GM21825 (cell line): ENCODE results near the gene IDH3B.
"Not testable (repeated sequence)": the region's sequence is repeated elsewhere in the genome, so short reads cannot be mapped to it uniquely, and the experiment has no call there.

ENCODE experiments used
- ATAC-seq: cut with Tn5 transposase; IDR thresholded peaks from one replicate; pipeline ENCODE4 v1.9.1; 2021; ENCODE audit warnings: mild to moderate bottlenecking, moderate library complexity; ENCODE audit not compliant: unreplicated experiment

IDH3B gene

DNA sequence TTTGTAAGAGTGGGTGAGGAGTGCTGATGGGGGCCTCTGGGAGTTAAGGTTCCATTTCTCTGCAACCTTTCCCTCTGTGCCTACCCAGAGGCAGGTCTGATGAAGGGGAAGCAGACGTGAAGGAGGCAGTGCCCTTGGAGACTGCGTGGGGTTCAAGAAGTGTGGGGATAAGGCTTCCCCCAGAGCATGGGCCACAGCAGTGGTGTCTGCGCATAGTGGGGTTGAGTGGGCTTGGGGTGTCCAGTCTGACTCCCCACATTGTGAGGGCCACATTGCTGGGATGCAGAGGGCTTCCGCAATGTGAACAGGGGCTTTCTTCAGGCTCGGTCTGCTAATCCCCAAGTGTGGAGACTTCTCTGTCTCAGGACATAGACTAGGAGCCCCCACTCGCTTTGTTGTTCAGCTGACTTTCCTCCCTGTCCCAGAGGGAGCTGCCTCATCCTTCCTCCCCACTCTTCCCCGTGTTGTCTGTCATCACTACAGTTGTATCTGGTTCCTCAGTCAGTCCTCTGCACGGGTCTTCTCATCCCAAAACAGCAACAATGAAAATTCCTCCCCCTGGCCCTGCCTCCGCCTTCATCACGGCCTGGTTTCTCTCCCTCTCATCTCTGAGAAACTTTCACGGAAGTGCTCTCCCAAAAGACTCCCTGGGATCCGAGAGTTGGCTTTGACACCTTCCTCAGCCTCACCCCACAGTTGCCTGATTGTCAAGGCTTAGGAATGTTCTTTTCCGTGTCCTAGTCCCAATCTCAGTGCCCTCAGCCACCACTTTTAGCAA, 31.4 kb upstream of the IDH3B start:
- ATAC-seq = no peak

GRCh38 chr20:2694519-2694918, 30.5 kb upstream of the IDH3B start:
- no peak for ATAC-seq

GRCh38 chr20:2694008-2694471, 30.0 kb upstream of the IDH3B start:
- no peak for ATAC-seq

- no peak for ATAC-seq
Observed at GRCh38 chr20:2693286-2694007, 29.4 kb upstream of the IDH3B start.

DNA sequence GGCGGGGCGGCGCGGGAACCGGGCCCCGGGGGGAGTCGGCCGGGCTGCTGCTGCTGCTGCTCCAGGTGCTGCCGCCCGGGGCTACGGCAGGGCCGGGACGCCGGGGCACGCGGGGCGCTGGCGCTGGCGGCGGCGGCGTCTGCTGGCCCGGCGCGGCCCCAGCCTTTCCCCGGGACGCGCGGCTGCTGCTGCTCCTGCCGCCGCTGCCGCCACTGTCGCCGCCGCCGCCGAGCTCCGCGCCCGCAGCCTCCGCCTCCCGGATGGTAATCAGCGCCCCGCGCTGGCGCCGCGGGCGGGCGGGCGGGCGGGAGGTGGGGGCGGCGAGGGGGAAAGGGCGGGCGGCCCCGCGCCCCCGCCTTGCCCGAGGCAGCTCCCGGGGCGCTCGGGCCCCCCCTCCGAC, 28.9 kb upstream of the IDH3B start:
- no peak for ATAC-seq

DNA sequence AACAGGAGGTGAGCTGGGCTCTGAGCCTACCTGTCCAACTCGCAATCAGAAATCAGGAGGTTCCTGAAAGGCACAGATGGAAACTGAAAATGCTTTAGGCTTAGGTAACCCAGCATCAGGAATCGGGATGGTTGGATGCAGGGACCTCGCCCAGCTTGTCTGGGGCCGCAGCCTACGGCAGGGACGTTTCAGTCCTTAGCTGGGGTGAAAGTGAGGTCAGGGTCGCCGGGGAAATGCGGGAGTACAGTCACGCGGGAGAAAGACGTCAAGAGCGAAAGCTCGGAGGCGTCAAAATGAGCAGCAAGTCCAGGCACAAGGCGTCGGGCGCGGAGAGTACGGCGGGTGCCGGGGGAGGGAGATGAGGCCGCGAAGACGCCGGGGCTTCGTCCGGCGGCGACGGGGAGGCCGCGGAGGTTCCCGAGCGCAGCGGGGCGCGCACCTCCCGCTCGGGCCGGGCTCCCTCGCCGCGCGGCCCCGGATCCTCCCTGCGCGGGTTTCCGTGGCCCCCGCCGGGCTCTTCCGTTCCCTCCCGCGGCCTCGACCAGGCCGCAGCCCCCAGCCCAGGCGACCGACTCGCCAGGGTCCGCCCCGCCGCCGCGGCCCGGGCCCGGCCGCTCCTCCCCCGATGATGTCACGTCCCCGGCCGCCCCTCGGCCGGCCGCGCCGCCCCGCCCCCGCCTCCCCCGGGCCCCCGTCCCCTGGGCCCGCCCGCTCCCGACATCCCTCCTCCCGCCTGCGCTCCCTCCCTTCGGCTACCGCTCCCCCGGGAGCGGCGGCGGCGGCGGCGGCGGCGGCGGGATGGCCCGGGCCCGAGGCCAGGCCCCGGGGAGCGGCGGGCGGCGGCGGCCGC, 28.2 kb upstream of the IDH3B start, which contains the start of gene EBF4:
Gene EBF4, plus strand, starts transcription at position 745 of the 850 bp plus-strand sequence. CDS start 866 bp downstream, outside the sequence.
- ATAC-seq = no peak

DNA sequence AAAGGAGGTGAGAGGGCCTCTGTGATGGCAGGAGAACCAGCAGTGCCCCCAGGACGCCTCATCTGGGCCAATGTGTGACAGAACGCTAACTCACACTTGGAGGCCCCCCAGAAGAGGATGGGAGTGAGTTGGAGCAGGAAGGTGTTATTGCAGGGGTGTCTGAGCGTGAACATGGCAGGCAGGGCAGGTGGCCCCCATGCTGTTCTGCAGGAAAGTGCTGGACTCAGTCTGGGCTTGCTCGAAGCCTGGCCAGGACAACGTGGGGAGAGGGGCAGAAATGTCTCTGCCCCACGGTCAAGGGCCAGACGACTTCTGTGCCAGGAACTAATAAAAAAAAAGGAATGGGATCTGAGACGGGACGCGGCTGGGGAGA, 27.6 kb upstream of the IDH3B start:
- ATAC-seq = no peak

GRCh38 chr20:2691127-2691526, 27.1 kb upstream of the IDH3B start:
- ATAC-seq = no peak

DNA sequence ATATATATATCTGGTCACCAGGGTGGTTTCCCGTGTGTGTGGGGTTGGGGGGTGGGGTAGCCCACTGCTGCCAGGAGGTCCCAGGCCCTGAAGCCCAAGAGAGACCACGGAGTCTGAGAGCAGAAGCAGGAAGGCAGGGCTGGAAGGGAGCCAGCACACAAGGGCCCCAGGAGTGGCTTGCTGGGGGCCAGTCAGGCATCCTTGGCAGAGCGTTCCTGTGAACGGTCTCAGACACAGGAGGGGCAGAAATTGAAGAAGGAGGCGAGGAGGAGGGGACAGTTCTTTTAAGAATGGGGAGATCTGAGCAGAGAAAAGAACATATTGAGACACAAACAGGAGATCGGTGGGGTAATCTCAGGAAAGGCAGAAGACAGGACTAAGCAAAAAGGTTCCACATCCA, 26.7 kb upstream of the IDH3B start:
- no peak for ATAC-seq

DNA sequence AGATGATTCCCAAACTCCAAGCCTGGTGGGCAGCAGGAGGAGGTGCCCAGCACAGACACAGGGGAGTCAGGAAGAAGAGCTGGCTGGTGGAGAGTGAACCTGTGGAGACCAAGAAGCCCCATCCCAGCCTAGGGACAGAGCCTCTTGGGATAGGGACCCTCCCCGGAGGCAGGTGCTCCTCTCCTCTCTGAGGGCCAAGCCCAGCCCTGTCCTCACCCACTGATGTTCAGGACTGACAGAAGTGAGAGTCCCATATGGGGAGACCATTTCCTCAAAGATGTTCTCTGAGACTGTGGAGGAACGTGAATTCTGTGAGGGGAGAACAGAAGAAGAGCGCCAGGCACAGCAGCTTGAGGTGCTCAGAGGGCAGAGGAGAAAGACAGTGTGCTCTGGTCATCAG, 26.2 kb upstream of the IDH3B start:
- ATAC-seq = no peak

- ATAC-seq = peak; percentile 65
Observed at GRCh38 chr20:2688041-2688591, 24.1 kb upstream of the IDH3B start.

DNA sequence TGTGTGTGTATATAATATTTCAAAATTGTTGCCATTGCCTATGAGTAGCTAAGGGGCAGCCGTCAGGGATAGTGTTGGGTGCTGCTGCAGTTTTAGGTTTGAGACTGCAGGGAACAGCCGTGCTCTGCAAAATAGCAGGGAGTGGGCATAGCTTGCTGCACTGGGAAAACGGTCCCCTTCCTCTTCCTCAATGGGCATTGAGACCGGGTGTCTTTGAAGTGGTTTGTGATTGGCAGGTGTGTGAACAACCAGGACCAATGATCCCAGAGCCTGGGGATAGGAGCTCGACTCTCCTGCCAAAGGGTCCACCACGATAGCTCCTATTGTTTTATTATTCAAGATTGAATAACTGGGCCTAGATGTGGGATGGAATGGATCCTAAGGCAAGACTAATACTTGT, 23.5 kb upstream of the IDH3B start:
- no peak for ATAC-seq

DNA sequence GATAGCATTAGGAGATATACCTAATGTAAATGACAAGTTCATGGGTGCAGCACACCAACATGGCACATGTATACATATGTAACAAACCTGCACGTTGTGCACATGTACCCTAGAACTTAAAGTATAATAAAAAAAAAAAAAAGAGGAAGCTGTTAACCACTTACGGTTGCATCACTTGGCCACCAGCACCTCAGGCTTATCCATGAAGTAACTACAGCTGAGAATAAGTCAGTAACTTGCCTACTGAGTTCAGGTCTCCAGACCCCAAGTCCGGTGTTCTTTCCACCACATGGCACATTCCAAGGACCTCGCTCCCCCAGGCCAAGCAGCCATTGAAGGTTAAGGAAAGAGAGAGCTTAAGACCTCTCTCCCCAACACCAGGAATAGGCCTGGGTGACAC, 20.8 kb upstream of the IDH3B start:
- not testable (repeated sequence) for ATAC-seq

DNA sequence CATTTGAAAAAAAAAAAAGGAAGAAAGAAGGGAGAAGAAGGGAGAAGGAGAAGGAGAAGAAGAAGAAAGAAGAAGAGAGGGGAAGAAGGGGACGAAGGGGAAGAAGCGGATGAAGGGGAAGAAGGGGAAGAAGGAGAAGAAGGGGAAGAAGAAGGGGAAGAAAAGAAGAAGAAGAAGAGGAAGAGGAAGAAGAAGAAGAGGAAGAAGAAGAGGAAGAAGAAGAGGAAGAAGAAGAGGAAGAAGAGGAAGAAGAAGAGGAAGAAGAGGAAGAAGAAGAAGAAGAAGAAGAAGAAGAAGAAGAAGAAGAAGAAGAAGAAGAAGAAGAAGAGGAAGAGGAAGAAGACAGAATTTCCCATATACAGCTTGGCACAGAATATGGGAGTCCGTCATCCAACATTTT, 18.0 kb upstream of the IDH3B start:
- not testable (repeated sequence) for ATAC-seq

DNA sequence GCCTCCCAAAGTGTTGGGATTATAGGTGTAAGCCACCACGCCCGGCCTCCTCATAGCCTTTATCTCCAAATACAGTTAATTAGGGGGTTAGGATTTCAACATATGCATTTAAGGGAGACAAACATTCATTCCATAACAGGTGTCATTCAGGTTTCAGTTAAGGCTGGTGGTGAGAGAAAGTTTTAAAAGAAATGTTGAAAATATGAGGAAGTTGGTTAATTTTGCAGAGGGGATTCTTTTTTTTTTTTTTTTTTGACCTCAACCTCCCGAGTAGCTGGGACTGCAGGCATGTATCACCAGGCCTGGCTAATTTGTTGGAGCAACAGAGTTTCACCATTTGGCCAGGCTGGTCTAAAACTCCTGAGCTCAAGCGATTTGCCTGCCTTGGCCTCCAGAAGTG, 16.0 kb upstream of the IDH3B start:
- ATAC-seq = no peak

GRCh38 chr20:2673453-2673852, 9.4 kb upstream of the IDH3B start:
- no peak for ATAC-seq

DNA sequence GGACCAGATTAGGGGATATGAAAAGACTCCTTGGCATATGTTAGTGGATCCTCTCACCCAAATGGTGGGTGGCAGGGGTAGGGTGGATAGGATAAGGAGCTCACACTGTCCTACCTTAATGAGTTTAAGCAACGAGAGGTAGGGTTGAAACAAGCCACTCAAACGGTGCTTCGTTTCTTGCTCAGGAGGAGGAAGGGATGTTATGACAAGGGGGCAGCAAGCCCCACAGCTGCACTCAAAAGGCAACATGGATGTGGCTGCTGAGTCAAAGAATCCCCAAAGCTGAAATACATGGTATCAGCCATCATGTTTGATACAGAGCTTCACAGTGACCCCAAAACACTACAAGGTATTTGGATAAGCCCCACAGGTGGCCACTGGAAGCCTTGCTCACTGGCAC, 8.4 kb upstream of the IDH3B start:
- ATAC-seq = no peak

GRCh38 chr20:2671977-2672376, 8.0 kb upstream of the IDH3B start:
- ATAC-seq = no peak

- ATAC-seq = no peak
Observed at GRCh38 chr20:2663364-2663886, 591 bp downstream of the IDH3B start.

DNA sequence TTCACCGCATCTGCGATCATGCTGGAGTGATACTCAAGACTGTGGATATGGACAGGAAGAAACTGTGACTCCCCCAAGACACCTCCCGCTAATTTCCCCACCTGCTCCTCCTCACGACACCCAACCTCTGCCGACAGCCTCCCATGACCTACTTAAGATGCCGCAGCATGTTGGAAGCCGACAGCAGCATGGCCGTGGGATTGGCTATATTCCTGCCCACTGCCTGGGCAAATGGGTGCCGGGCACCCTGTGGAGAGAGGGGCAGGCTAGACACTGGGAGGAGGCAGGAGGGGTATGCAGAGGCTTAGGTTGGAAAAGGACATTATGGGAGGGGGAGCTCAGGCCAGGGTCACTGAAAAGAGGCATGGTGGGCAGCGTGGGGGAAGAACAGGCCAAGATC, 4.5 kb downstream of the IDH3B start:
- no peak for ATAC-seq
